HG03039 (cell line): ENCODE data around the gene WDR5.

ENCODE experiments used
- ATAC-seq: cut with Tn5 transposase; IDR thresholded peaks from one replicate; pipeline ENCODE4 v1.9.1; 2021; ENCODE audit warnings: mild to moderate bottlenecking, moderate library complexity; ENCODE audit not compliant: unreplicated experiment

WDR5 gene

GRCh38 chr9:134185536-134186011 lies 49.7 kb downstream of the WDR5 start:
- no peak for ATAC-seq

GRCh38 chr9:134186471-134187109 lies 50.7 kb downstream of the WDR5 start:
- no peak for ATAC-seq

GRCh38 chr9:134187110-134187531 lies 51.2 kb downstream of the WDR5 start:
- no peak for ATAC-seq

- no peak for ATAC-seq
These were observed 52.1 kb downstream of the WDR5 start for GRCh38 chr9:134187891-134188385.

- ATAC-seq = no peak
These were observed 52.7 kb downstream of the WDR5 start for GRCh38 chr9:134188386-134189144.

- ATAC-seq = no peak
These were observed 53.2 kb downstream of the WDR5 start for GRCh38 chr9:134189145-134189469.

GRCh38 chr9:134189470-134190231 lies 53.8 kb downstream of the WDR5 start:
- no peak for ATAC-seq

GRCh38 chr9:134190232-134191121 lies 54.6 kb downstream of the WDR5 start:
- no peak for ATAC-seq

GRCh38 chr9:134191455-134192209 lies 55.8 kb downstream of the WDR5 start:
- no peak for ATAC-seq

- ATAC-seq = no peak
These were observed 56.5 kb downstream of the WDR5 start for GRCh38 chr9:134192311-134192950.

GRCh38 chr9:134192951-134193731 lies 57.3 kb downstream of the WDR5 start:
- no peak for ATAC-seq

- no peak for ATAC-seq
These were observed 58.1 kb downstream of the WDR5 start for GRCh38 chr9:134193912-134194535.

- ATAC-seq = no peak
These were observed 59.7 kb downstream of the WDR5 start for GRCh38 chr9:134195558-134195957.

- no peak for ATAC-seq
These were observed 61.0 kb downstream of the WDR5 start for GRCh38 chr9:134196911-134197310.

- no peak for ATAC-seq
These were observed 62.9 kb downstream of the WDR5 start for GRCh38 chr9:134198791-134199190.

- no peak for ATAC-seq
These were observed 64.8 kb downstream of the WDR5 start for GRCh38 chr9:134200730-134201129.

GRCh38 chr9:134203224-134203623 lies 67.3 kb downstream of the WDR5 start:
- no peak for ATAC-seq

GRCh38 chr9:134204041-134204440 lies 68.2 kb downstream of the WDR5 start:
- no peak for ATAC-seq
